Esophagus muscularis mucosa (tissue), 4 donors: Measurements from ENCODE around the gene NPAS1.

Experiments
- CTCF ChIP-seq, 3 experiments: fragments of 200-600 bp in 2 of 3; fragments of 450-650 bp in 1 of 3; sonication (generic) in 2 of 3; IDR thresholded peaks; one replicate each; pipeline ENCODE4 v1.5.1; 2017 to 2019; ENCODE audit warnings: antibody characterized with exemption in 3 of 3, mild to moderate bottlenecking in 2 of 3, moderate library complexity in 1 of 3
- EP300 ChIP-seq: sonication (generic); formaldehyde crosslinking; IDR thresholded peaks from one replicate; pipeline ENCODE4 v1.6.1; 2017; ENCODE audit warnings: antibody characterized with exemption
- POLR2A ChIP-seq: fragments of 450-650 bp; IDR thresholded peaks from one replicate; pipeline ENCODE4 v1.6.1; 2017; ENCODE audit warnings: antibody characterized with exemption, moderate library complexity, mild to moderate bottlenecking, low read depth
- POLR2AphosphoS5 ChIP-seq, 2 donors: sonication (generic); formaldehyde crosslinking; IDR thresholded peaks; one replicate each; pipeline ENCODE4 v1.6.1; 2017; ENCODE audit warnings: antibody characterized with exemption in 2 of 2

GRCh38 chr19:46993622-46994021 lies 26.0 kb upstream of the NPAS1 start:
- TF ChIP-seq POLR2A (no peak), CTCF (IDR thresholded peaks at IDR 0.05) (no peak), POLR2AphosphoS5 (IDR thresholded peaks at IDR 0.05) (no peak), EP300 (no peak)
